H9 (cell line): ENCODE data around the gene MAL. TPM values are rescaled to one million over a fixed set of nuclear protein-coding genes. Genes with fewer than 3 reads are reported as not detected.

Experiments used
- DNase-seq: peaks from one replicate; pipeline ENCODE4 v3.0.0-alpha.2; 2017
- H2AFZ ChIP-seq: one replicate; pipeline ENCODE4 v1.6.1; 2013; ENCODE audit warnings: mild to moderate bottlenecking, low read length, control low read depth, moderate library complexity
- H2AK5ac ChIP-seq: 2 replicates; pipeline ENCODE4 v1.6.1; 2013; ENCODE audit warnings: low read length, control low read depth, mixed read lengths; ENCODE audit not compliant: insufficient read length
- H2BK120ac ChIP-seq: one replicate; pipeline ENCODE4 v1.6.1; 2013; ENCODE audit warnings: low read depth, mild to moderate bottlenecking, low read length, control low read depth, inconsistent platforms; ENCODE audit not compliant: poor library complexity, severe bottlenecking
- H2BK12ac ChIP-seq: 2 replicates; pipeline ENCODE4 v1.6.1; 2013; ENCODE audit warnings: low read length, control low read depth, mixed read lengths, low read depth; ENCODE audit not compliant: insufficient read length
- H2BK15ac ChIP-seq: 2 replicates; pipeline ENCODE4 v1.6.1; 2013; ENCODE audit warnings: low read depth, low read length, control low read depth
- H2BK20ac ChIP-seq: one replicate; pipeline ENCODE4 v1.6.1; 2013; ENCODE audit warnings: low read depth, mild to moderate bottlenecking, low read length, control low read depth, inconsistent platforms; ENCODE audit not compliant: poor library complexity, severe bottlenecking
- H2BK5ac ChIP-seq: 2 replicates; pipeline ENCODE4 v1.6.1; 2013; ENCODE audit warnings: low read length, control low read depth, mixed read lengths; ENCODE audit not compliant: insufficient read length
- H3K14ac ChIP-seq: 2 replicates; pipeline ENCODE4 v1.6.1; 2013; ENCODE audit warnings: low read length, control low read depth; ENCODE audit not compliant: insufficient read depth
- H3K18ac ChIP-seq: 2 replicates; pipeline ENCODE4 v1.6.1; 2013; ENCODE audit warnings: low read depth, mild to moderate bottlenecking, mixed read lengths, low read length, control low read depth; ENCODE audit not compliant: insufficient read length
- H3K23ac ChIP-seq: 2 replicates; pipeline ENCODE4 v1.6.1; 2013; ENCODE audit warnings: low read length, control low read depth, mixed read lengths, low read depth; ENCODE audit not compliant: insufficient read length
- H3K23me2 ChIP-seq: 2 replicates; pipeline ENCODE4 v1.6.1; 2013; ENCODE audit warnings: low read depth, mild to moderate bottlenecking, mixed read lengths, low read length, control low read depth; ENCODE audit not compliant: insufficient read length, poor library complexity, severe bottlenecking
- H3K27ac ChIP-seq: 2 replicates; pipeline ENCODE4 v1.5.1; 2013; ENCODE audit warnings: low read length, control low read depth, mixed read lengths, low read depth; ENCODE audit not compliant: insufficient read length
- H3K27me3 ChIP-seq: 2 replicates; pipeline ENCODE4 v1.6.1; 2013; ENCODE audit warnings: low read length, control low read depth, inconsistent platforms; ENCODE audit not compliant: insufficient read depth
- H3K4ac ChIP-seq: 2 replicates; pipeline ENCODE4 v1.6.1; 2013; ENCODE audit warnings: low read depth, mild to moderate bottlenecking, control low read depth, inconsistent platforms, low read length, moderate library complexity
- H3K4me1 ChIP-seq: 2 replicates; pipeline ENCODE4 v1.6.1; 2013; ENCODE audit warnings: low read length, control low read depth, inconsistent platforms; ENCODE audit not compliant: insufficient read depth
- H3K4me2 ChIP-seq: 2 replicates; pipeline ENCODE4 v1.6.1; 2013; ENCODE audit warnings: low read length, control low read depth, mixed read lengths; ENCODE audit not compliant: insufficient read length, insufficient read depth
- H3K56ac ChIP-seq: 2 replicates; pipeline ENCODE4 v1.6.1; 2013; ENCODE audit warnings: low read depth, mild to moderate bottlenecking, mixed read lengths, low read length, control low read depth; ENCODE audit not compliant: insufficient read length
- H3K79me1 ChIP-seq: 2 replicates; pipeline ENCODE4 v1.6.1; 2013; ENCODE audit warnings: low read depth, mild to moderate bottlenecking, moderate library complexity, low read length, control low read depth, inconsistent platforms; ENCODE audit not compliant: insufficient read depth, poor library complexity, severe bottlenecking
- H3K79me2 ChIP-seq: 2 replicates; pipeline ENCODE4 v1.6.1; 2013; ENCODE audit warnings: low read length, control low read depth, inconsistent platforms; ENCODE audit not compliant: insufficient read depth
- H3K9ac ChIP-seq: 2 replicates; pipeline ENCODE4 v1.6.1; 2013; ENCODE audit warnings: low read length, control low read depth, mixed read lengths; ENCODE audit not compliant: insufficient read length; ENCODE audit errors: extremely low read depth
- H3K9me3 ChIP-seq: one replicate; pipeline ENCODE4 v1.6.1; 2013; ENCODE audit warnings: low read depth, low read length, inconsistent platforms; ENCODE audit not compliant: control insufficient read depth
- H3T11ph ChIP-seq: one replicate; pipeline ENCODE4 v1.6.1; 2013; ENCODE audit warnings: mild to moderate bottlenecking, low read length, control low read depth, inconsistent platforms
- H4K20me1 ChIP-seq: one replicate; pipeline ENCODE4 v1.6.1; 2013; ENCODE audit not compliant: control insufficient read depth, insufficient read length, insufficient read depth
- H4K5ac ChIP-seq: 2 replicates; pipeline ENCODE4 v1.6.1; 2013; ENCODE audit warnings: low read depth, mild to moderate bottlenecking, mixed read lengths, low read length, control low read depth; ENCODE audit not compliant: insufficient read length
- H4K8ac ChIP-seq: replicated peaks from 2 replicates; pipeline ENCODE4 v1.6.1; 2013; ENCODE audit warnings: low read length, control low read depth, mixed read lengths, low read depth; ENCODE audit not compliant: insufficient read length
- H4K91ac ChIP-seq: 2 replicates; pipeline ENCODE4 v1.6.1; 2013; ENCODE audit warnings: low read depth, mild to moderate bottlenecking, moderate library complexity, mixed read lengths, low read length, control low read depth; ENCODE audit not compliant: insufficient read length
- H3K27ac Mint-ChIP-seq, 3 experiments: 2 replicates in 2 of 3; 3 replicates in 1 of 3; pipeline ENCODE4 v1.8.0; 2020 to 2021; ENCODE audit warnings: mixed read lengths in 3 of 3, mild to moderate bottlenecking in 1 of 3, moderate library complexity in 1 of 3
- H3K27me3 Mint-ChIP-seq: 2 replicates; pipeline ENCODE4 v1.8.0; 2021; ENCODE audit warnings: low read depth, mild to moderate bottlenecking, moderate library complexity, mixed read lengths
- H3K36me3 Mint-ChIP-seq, 3 experiments: 2 replicates in 2 of 3; 3 replicates in 1 of 3; pipeline ENCODE4 v1.8.0; 2020 to 2021; ENCODE audit warnings: low read depth in 3 of 3, mixed read lengths in 3 of 3; ENCODE audit not compliant: insufficient read depth in 1 of 3
- H3K4me1 Mint-ChIP-seq, 2 experiments: 2 replicates each; pipeline ENCODE4 v1.8.0; 2020; ENCODE audit warnings: mixed read lengths in 2 of 2
- H3K4me3 Mint-ChIP-seq, 2 experiments: 2 replicates in 1 of 2; 3 replicates in 1 of 2; pipeline ENCODE4 v1.8.0; 2020 to 2021; ENCODE audit warnings: mild to moderate bottlenecking in 2 of 2, mixed read lengths in 2 of 2, moderate library complexity in 1 of 2
- H3K9me3 Mint-ChIP-seq, 2 experiments: 2 replicates in 1 of 2; 3 replicates in 1 of 2; pipeline ENCODE4 v1.8.0; 2020; ENCODE audit warnings: mild to moderate bottlenecking in 2 of 2, mixed read lengths in 2 of 2, moderate library complexity in 1 of 2
- CTCF ChIP-seq: fragments of 200-600 bp; sonication (generic); conservative IDR thresholded peaks from 3 replicates; pipeline ENCODE4 v1.8.0; 2021; ENCODE audit warnings: antibody characterized with exemption, mild to moderate bottlenecking
- WGBS: extraction: QIAGEN DNeasy Blood & Tissue Kit; methylation state at CpG from one replicate; pipeline ENCODE4 v1.1.7; 2013; ENCODE audit warnings: missing lambda C conversion rate, low lambda C conversion rate, mixed read lengths; ENCODE audit not compliant: insufficient read length; ENCODE audit errors: extremely low coverage; 5-methylcytosine and 5-hydroxymethylcytosine counted together
- total RNA-seq: library from RNA; stranded (reverse); gene quantifications from 2 replicates; pipeline ENCODE4 v1.2.1, GENCODE V29; 2021

MAL gene
- total RNA-seq, 1 experiment from 2014 or later = not detected

- peaks cover 0 to 2% (median 0%) of the 10 kb centered on the region in 3 experiments; a peak in 2 of 7 replicates for H3K36me3 Mint-ChIP-seq
- Histone ChIP-seq H3K23ac (no peak overlapping the region), H4K5ac (no peak overlapping the region), H3K14ac (no peak overlapping the region), H3K27ac (no peak overlapping the region), H2BK20ac (no peak overlapping the region), H3K18ac (no peak overlapping the region), H2BK12ac (no peak overlapping the region), H3K79me1 (no peaks in the 10 kb centered on the region), H4K20me1 (no peaks in the 10 kb centered on the region), H3T11ph (no peak overlapping the region), H4K8ac (no peak overlapping the region), H3K4me2 (no peak overlapping the region), H3K9me3 (no peaks in the 10 kb centered on the region), H3K27me3 (no peaks in the 10 kb centered on the region), H2AFZ (no peak overlapping the region), H2BK5ac (no peak overlapping the region), H3K79me2 (no peaks in the 10 kb centered on the region), H4K91ac (no peak overlapping the region), H3K9ac (no peak overlapping the region), H3K56ac (no peak overlapping the region), H3K4me1 (no peaks in the 10 kb centered on the region), H2AK5ac (no peak overlapping the region), H3K23me2 (no peaks in the 10 kb centered on the region), H3K4ac (no peak overlapping the region), H2BK120ac (no peak overlapping the region), H2BK15ac (no peak overlapping the region)
- no peak for TF ChIP-seq CTCF
- no peak overlapping the region for H3K27ac Mint-ChIP-seq
- DNase-seq = no peak
- H3K9me3 Mint-ChIP-seq = peaks cover 22 to 30% of the 10 kb centered on the region in 2 experiments
- peaks cover 57% of the 10 kb centered on the region for H3K27me3 Mint-ChIP-seq
- H3K4me3 Mint-ChIP-seq = peak overlapping the region in 1 of 2 experiments; percentile 13; a peak in 1 of 5 replicates
- peaks cover 7 to 9% of the 10 kb centered on the region in 2 experiments; a peak in 3 of 4 replicates for H3K4me1 Mint-ChIP-seq
- no CpG with 5 or more reads among the region's 6 CpGs for WGBS
Observed at GRCh38 chr2:95039978-95040377, 14.5 kb downstream of the MAL start.
